NB4 (cell line): ENCODE data around the gene RPL19.
A peak's percentile ranks its signal among the peaks of the same experiment; 100 is the strongest.
"Not testable (repeated sequence)": the region's sequence is repeated elsewhere in the genome, so short reads cannot be mapped to it uniquely, and the experiment has no call there.

ENCODE experiments used
- DNase-seq: peaks from one replicate; pipeline ENCODE4 v3.0.0; 2010; ENCODE audit warnings: low read depth
- H3K4me3 ChIP-seq: one replicate; pipeline ENCODE4 v1.5.1; 2011; ENCODE audit warnings: mild to moderate bottlenecking, low read depth, low read length, moderate library complexity
- CTCF ChIP-seq: IDR thresholded peaks from one replicate; pipeline ENCODE4 v1.5.1; 2012; ENCODE audit warnings: low read depth, low read length
- MAX ChIP-seq: IDR thresholded peaks from 2 replicates; pipeline ENCODE4 v1.6.1; 2011; ENCODE audit warnings: low read depth, low read length
- MYC ChIP-seq: IDR thresholded peaks from 2 replicates; pipeline ENCODE4 v1.6.1; 2011; ENCODE audit warnings: low read depth, low read length
- POLR2A ChIP-seq: IDR thresholded peaks from 2 replicates; pipeline ENCODE4 v1.6.1; 2011; ENCODE audit warnings: mild to moderate bottlenecking; ENCODE audit not compliant: insufficient read length; ENCODE audit errors: extremely low read depth

The RPL19 gene

GRCh38 chr17:39244016-39244599 is 44.0 kb downstream of the RPL19 start:
- peak; percentile 100 for DNase-seq
- TF ChIP-seq CTCF (no peak), MYC (peak; percentile 22; the same call in 1 of the 2 replicates), POLR2A (no peak), MAX (no peak; the same call in 1 of the 2 replicates)
- H3K4me3 ChIP-seq: peak overlapping the region; percentile 43

DNA sequence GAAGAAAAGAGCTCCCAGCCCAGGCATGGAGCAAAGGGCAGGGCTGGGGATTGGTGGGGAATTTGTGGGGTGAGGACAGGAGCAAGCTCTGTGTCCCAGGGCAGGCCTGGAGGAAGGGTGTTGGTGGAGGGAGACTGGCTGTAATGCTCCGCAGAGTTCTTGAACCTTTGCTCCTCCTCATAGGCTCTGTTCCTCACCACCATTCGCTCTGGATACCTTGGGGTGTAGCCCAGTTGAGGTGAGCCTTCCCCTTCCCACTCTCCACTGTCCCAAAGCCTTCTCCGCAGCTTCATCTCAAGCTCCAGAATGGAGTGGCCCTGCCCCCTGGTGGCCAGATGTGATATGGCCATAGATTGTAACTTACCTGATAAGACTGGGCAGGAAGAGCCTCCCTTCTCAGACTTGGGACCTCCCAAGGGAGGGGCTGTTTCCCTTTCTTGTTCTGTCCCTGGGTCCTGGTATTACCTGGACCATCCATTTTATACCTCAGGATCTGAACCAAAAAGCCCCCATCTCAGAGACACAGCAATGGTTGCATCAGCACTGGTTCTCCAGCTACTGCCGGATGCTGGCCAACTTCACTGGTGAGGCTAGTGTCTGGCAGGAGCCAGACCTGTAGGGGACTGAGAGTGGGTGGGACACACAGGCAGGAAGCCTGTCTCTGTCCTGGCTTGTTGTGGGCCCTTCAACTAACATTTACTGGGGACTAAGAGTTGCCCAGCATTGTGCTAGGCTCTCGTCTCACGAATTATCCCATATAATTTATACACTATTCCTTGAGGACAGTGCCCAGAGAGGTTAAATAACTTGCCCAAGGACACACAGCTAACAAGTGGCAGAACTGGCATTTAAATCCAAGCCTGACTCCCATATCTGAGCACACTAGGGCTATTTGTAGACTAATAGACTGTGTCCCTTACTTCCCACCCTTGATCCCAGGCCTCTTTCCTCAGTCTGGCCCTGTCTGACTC is 44.8 kb downstream of the RPL19 start:
- peak overlapping the region; percentile 32 for H3K4me3 ChIP-seq
- peak; percentile 94 for DNase-seq
- TF ChIP-seq CTCF (peak; percentile 90), MAX (no peak), POLR2A (no peak), MYC (peak; percentile 23; the same call in 1 of the 2 replicates)

- TF ChIP-seq MAX (no peak), POLR2A (no peak), CTCF (no peak), MYC (no peak)
- DNase-seq: no peak
- H3K4me3 ChIP-seq: no peak overlapping the region
Measured at GRCh38 chr17:39246274-39246673, 46.2 kb downstream of the RPL19 start.

GRCh38 chr17:39250076-39250475 is 50.0 kb downstream of the RPL19 start:
- DNase-seq: not testable (repeated sequence)

GRCh38 chr17:39251997-39252396 is 51.9 kb downstream of the RPL19 start:
- TF ChIP-seq POLR2A (no peak), CTCF (no peak), MYC (no peak), MAX (no peak)

More at GRCh38 chr17:39250076-39250475, 50.0 kb downstream of the RPL19 start:
- H3K4me3 ChIP-seq: not testable (repeated sequence)

DNA sequence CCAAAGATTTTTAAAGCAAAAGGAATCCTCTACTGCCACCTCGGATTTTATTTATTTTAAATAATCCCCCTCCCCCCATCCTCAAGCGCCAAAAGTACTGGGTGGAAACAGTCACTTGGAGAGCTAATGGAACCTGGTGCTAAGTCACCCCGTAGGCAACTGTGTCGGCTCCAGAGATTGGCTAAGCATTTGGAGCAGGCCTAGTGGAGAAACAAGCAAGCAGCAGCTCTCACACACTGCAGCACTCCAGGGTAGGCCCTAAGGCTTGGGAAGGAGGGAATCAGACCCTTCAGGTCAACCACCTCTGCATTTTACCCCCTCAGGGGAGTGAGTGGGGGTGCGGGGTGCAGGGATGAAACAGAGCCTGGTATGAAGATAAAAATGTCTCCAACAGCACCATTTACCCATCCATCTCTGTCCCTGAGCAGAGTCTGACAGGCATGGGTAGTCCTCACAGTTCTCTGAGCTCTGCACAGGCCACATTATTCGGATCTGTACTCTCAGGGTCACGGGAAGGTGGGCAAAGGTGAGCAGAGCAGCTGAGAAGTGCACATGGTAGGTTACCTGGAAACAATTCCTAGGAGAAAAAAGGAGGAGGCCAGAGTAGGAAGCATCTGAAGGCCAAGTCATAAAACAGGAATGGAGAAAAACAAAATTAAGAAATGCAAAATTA is 52.8 kb downstream of the RPL19 start:
- no peak for TF ChIP-seq POLR2A
- TF ChIP-seq MYC: no peak
- no peak for TF ChIP-seq CTCF
- no peak for TF ChIP-seq MAX
- no peak overlapping the region for H3K4me3 ChIP-seq
- DNase-seq: no peak

More at GRCh38 chr17:39251997-39252396, 51.9 kb downstream of the RPL19 start:
- no peak for DNase-seq
- H3K4me3 ChIP-seq: no peak overlapping the region
